Activated CD8-positive, alpha-beta memory T cell treated with anti-CD3 and anti-CD28 coated beads for 24 hours (primary cell): ENCODE measurements around the gene BCKDHB.
"Not testable (repeated sequence)": the region's sequence is repeated elsewhere in the genome, so short reads cannot be mapped to it uniquely, and the experiment has no call there.

Experiments used
- DNase-seq: peaks from one replicate; pipeline ENCODE4 v3.0.0-alpha.2; 2020

Gene BCKDHB

DNA sequence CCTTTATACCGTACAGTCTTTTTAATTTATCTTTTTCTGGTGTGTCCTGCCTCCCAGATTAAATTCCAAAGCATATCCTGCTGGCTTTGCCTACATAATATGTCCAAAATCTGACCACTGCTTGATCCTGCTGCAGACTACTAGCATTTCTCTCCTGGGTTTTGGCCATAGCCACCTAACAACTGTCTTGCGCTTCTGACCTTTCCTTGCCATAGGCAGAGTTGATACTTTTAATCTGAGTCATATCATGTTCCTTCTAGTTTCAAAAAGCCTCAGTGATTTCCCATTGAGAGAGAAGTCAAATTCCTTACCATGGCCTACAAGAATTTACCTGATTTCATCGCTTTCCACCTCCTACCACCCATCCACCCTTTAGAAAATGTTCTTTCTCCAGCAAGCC is 104.8 kb downstream of the BCKDHB start:
- DNase-seq: no peak

DNA sequence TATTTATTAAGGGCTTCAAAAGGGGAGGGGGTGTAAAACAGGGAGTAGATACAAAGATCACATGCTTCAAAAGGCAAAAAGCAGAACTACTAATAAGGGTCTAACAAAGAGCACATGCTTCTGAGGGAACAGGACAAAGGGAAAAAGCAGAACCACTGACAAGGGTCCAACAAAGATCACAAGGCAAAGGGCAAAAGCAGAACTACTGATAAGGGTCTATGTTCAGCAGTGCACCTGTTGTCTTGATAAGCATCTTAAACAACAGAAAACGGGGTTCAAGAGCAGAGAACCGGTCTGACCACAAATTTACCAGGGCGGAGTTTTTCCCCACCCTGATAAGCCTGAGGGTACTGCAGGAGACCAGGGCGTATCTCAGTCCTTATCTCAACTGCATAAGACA is 105.4 kb downstream of the BCKDHB start:
- not testable (repeated sequence) for DNase-seq

GRCh38 chr6:80214436-80215022 is 108.1 kb downstream of the BCKDHB start:
- DNase-seq: no peak

DNA sequence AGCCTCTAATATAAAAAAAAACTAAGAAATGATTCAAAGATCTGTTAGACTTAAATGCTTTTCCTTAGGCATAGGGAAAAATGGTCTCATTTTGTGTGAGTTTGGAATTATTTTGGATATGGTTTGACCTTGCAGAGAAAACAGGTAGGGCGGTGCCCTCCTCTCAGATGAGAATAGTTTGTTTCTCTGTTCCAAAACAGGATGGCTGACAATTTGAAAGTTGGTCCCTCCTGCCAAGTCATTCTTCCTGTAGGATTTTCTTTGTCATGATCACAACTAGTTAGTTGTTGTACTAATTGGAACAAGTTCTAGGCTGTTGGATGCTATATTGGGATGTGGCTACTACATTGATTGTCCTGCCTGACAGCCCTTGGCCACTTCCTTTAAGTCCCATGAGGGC is 108.6 kb downstream of the BCKDHB start:
- DNase-seq: no peak

GRCh38 chr6:80217794-80218193 is 111.3 kb downstream of the BCKDHB start:
- DNase-seq: no peak

DNA sequence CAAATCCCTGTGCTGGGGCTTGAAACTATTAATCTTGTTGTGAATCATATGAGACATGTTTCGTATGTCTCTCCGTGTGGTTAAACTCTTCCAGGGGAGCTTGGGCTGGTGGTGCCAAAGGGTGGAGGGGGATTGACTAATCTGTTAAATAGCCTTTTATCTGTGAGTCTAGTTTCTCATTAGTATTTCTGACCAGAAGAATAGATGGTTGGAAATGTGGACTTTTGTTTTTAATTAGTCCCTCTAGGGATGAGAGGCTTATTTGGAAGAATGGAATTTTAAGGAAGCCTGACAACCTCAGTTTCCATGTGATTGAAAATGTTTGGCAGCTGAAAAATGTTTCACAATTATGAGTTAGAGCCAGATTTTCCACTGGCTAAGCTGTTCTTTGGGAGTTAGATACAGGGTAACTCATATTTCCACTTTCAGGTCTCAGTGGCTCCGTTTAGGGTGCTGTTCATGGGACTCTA is 117.3 kb downstream of the BCKDHB start:
- DNase-seq: no peak

GRCh38 chr6:80226151-80226550 is 119.7 kb downstream of the BCKDHB start:
- no peak for DNase-seq

GRCh38 chr6:80226699-80227098 is 120.2 kb downstream of the BCKDHB start:
- no peak for DNase-seq

DNA sequence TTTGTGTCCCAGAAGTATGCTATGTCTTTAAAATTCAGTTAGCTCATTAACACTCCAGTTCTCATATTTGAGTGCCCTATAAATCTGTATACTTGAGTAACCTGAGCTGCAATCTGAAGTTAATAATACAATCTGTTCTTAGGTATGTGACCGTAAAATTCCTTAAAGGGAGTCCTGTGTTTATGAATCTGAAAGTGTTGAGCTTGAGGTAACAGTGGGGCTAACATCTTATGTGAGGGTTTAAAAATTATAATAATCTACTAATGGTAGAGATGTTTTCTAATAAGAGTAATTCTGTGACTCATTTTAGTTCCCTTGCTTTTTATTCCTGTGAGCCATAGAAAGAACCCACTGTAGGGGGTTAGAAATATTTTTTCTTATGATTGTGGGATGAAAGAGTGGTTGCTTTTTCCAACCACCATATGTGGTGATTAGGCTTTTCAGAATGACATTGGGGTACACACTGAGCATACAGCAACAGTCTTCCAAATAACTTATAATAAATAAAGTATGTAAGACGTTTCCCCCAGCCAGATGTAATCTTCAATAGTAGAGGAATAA is 121.2 kb downstream of the BCKDHB start:
- no peak for DNase-seq

GRCh38 chr6:80233262-80233661 is 126.8 kb downstream of the BCKDHB start:
- DNase-seq: no peak

- no peak for DNase-seq
These were observed 127.5 kb downstream of the BCKDHB start for GRCh38 chr6:80233958-80234357.

- no peak for DNase-seq
These were observed 127.9 kb downstream of the BCKDHB start for GRCh38 chr6:80234401-80234800.

GRCh38 chr6:80234908-80235307 is 128.4 kb downstream of the BCKDHB start:
- no peak for DNase-seq

- DNase-seq: no peak
These were observed 129.2 kb downstream of the BCKDHB start for GRCh38 chr6:80235647-80236046.

- not testable (repeated sequence) for DNase-seq
These were observed 132.3 kb downstream of the BCKDHB start for GRCh38 chr6:80238754-80239153.

DNA sequence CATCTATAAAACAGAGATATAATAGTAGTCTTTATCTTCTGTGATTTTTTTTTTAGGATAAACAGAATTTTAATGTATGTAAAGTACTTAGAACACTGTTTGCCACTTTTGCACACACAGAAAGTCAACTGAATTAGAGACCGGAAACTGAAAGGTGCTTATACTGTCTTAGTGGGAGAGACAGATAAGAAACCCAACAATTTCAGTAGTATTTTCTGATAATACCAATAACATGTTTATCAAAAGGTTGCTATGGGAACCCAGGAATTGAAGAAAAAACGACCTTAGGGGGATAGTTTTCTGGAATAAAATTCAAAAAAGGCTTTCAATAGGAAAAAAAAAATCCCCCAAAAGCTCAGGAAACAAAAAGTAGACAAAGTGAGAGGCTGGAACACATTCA is 138.6 kb downstream of the BCKDHB start:
- no peak for DNase-seq

DNA sequence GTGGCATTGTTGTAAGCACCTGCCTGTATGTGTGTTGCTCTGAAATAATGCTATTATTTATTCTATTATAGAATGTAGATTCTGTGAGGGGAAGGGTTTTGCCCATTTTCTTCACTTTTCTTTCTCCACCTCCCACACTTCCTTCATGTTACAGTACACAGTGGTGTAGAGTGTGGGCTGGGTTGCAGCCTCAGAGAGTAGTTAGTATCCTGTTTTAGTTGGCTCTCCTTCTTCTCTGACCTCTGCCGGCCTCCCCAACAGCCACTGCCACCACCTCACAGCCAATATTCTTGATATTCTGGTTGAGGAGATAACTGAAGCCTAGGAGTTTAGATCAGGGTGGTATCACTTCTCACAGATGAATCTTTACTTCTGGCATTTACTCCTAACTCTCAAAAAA is 143.4 kb downstream of the BCKDHB start:
- DNase-seq: no peak

GRCh38 chr6:80250391-80250997 is 144.0 kb downstream of the BCKDHB start:
- DNase-seq: no peak

GRCh38 chr6:80251321-80251720 is 144.8 kb downstream of the BCKDHB start:
- DNase-seq: no peak

DNA sequence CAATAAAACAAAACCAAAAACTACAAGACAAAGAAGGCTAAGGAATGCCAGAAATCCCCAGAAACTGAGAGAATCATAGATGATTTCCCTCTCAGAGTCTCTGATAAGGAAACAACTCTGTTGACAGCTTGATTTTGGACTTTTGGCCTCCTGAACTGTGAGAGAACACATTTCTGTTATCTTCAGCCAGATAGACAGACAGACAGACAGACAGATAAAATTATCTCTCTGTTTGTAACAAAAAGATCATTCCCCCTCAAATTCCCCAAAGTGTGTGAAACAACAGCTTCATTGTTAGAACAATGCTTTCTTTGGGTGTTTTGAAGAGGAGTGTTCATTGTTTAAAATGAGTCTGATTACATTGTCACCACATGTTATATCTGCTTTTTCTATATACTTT is 148.2 kb downstream of the BCKDHB start:
- no peak for DNase-seq

DNA sequence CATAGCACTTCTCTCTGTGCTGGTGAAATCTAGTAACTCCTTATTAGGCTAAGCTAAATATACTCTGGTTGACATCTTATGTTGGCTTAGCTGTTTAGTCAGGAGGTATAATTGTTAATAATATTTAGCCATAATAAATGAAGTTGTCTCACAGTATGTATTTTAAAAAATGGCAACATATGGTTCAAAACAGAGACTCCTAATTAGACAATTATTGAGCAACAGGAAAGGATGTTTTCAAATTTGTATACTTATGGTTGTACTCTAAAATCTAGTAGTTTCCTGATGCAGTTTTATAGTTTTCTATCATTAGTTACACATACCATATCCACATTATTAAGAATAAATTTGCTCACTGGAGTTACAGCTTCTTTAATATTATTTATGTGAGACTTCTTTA is 150.2 kb downstream of the BCKDHB start:
- DNase-seq: no peak

GRCh38 chr6:80259118-80259517 is 152.6 kb downstream of the BCKDHB start:
- no peak for DNase-seq

DNA sequence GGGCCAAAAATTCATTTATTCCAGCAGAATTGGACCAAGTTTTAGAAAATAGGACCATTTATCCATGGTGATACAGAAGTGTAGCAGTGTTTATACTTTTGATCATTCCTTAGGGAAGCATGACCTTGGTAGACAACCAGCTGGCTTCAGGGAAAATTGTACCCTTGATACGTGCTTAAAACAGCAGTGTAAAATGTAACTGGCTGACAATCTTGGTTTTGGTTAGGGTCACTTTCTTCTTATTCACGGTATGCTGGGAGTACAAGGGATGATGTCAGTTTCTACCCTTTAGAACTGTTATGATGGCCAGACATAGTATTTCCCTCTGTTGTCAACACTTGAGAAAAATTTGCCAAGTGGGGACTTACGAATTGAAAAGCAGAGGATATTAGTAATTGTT is 157.1 kb downstream of the BCKDHB start:
- no peak for DNase-seq

DNA sequence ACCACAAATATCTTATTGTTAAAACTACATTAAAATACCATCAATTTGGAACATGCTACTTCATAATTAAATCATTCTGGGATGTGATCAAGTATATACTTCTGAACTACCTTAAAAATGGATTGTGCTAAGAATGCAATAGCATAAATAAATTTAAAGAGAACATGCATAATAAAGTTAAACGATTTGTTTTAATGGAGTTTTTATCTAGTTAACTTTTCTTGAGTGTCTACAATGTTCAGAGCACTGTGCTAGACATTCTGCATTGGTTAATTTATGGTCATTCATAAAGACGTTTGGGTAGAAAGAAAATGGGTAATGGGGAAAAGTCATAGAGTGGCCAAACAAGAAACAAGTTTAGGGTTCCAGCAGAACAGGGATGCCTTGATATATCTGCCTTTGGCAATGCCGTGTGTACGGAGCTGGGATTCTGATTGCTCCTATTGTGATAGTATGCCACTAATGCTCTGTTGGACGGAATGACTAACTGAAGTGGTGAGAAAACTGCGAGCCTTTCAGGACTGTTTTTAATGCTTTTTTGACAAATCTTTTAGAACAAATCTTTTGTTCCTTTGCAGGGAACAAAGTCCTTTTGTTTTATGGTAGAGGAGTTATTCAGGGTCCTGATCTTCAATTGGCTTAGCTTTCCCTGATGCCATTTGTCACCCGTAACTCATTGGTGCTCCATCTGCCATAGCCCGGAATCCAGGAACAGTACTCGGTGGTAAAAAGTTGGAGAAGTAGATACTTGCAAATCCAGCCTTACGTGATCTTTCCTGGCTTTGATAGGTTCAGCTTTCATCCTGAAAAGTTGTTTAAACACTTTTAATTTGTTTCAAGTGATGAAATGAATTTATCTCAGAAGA is 162.6 kb downstream of the BCKDHB start:
- no peak for DNase-seq
